HG03025 (cell line): ENCODE measurements around the gene SH3GL2.
"Not testable (repeated sequence)": the region's sequence is repeated elsewhere in the genome, so short reads cannot be mapped to it uniquely, and the experiment has no call there.

ENCODE experiments used
- ATAC-seq: cut with Tn5 transposase; IDR thresholded peaks from one replicate; pipeline ENCODE4 v1.9.1; 2021; ENCODE audit warnings: mild to moderate bottlenecking, moderate library complexity; ENCODE audit not compliant: unreplicated experiment, low FRiP score

The SH3GL2 gene

GRCh38 chr9:17739736-17740135 is 160.9 kb downstream of the SH3GL2 start:
- no peak for ATAC-seq

- no peak for ATAC-seq
Observed at GRCh38 chr9:17742067-17742466, 163.2 kb downstream of the SH3GL2 start.

GRCh38 chr9:17744786-17745185 is 165.9 kb downstream of the SH3GL2 start:
- ATAC-seq: no peak

- no peak for ATAC-seq
Observed at GRCh38 chr9:17750269-17750668, 171.4 kb downstream of the SH3GL2 start.

- ATAC-seq: no peak
Observed at GRCh38 chr9:17751486-17751885, 172.6 kb downstream of the SH3GL2 start.

- no peak for ATAC-seq
Observed at GRCh38 chr9:17752021-17752420, 173.2 kb downstream of the SH3GL2 start.

GRCh38 chr9:17757816-17758215 is 178.9 kb downstream of the SH3GL2 start:
- ATAC-seq: no peak

- ATAC-seq: no peak
Observed at GRCh38 chr9:17760250-17760649, 181.4 kb downstream of the SH3GL2 start.

GRCh38 chr9:17761984-17762676 is 183.3 kb downstream of the SH3GL2 start:
- no peak for ATAC-seq

GRCh38 chr9:17764306-17764705 is 185.4 kb downstream of the SH3GL2 start:
- no peak for ATAC-seq

- ATAC-seq: not testable (repeated sequence)
Observed at GRCh38 chr9:17765131-17765530, 186.3 kb downstream of the SH3GL2 start.

GRCh38 chr9:17772223-17772622 is 193.4 kb downstream of the SH3GL2 start:
- no peak for ATAC-seq

GRCh38 chr9:17775656-17776055 is 196.8 kb downstream of the SH3GL2 start:
- no peak for ATAC-seq

GRCh38 chr9:17776735-17777134 is 197.9 kb downstream of the SH3GL2 start:
- no peak for ATAC-seq

- no peak for ATAC-seq
Observed at GRCh38 chr9:17777465-17777864, 198.6 kb downstream of the SH3GL2 start.

- ATAC-seq: no peak
Observed at GRCh38 chr9:17782430-17783149, 203.7 kb downstream of the SH3GL2 start.

- no peak for ATAC-seq
Observed at GRCh38 chr9:17783227-17783626, 204.4 kb downstream of the SH3GL2 start.

GRCh38 chr9:17789316-17789715 is 210.4 kb downstream of the SH3GL2 start:
- no peak for ATAC-seq

GRCh38 chr9:17793713-17794622 is 215.1 kb downstream of the SH3GL2 start:
- no peak for ATAC-seq

- no peak for ATAC-seq
Observed at GRCh38 chr9:17795744-17796143, 216.9 kb downstream of the SH3GL2 start.

GRCh38 chr9:17799369-17799768 is 220.5 kb downstream of the SH3GL2 start:
- ATAC-seq: no peak
